ENCODE data around the gene APOL3. TPM values are rescaled to one million over a fixed set of nuclear protein-coding genes. Genes with fewer than 3 reads are reported as not detected.
A peak's percentile ranks its signal among the peaks of the same experiment; 100 is the strongest.
"Not testable (repeated sequence)": the region's sequence is repeated elsewhere in the genome, so short reads cannot be mapped to it uniquely, and the experiment has no call there.

The APOL3 gene
- total RNA-seq, 4 donors from 2014 or later: 60.9 to 149 (median 91.1) TPM

GRCh38 chr22:36125994-36126531 lies 34.5 kb downstream of the APOL3 start:
- Histone ChIP-seq H3K4me1 (peaks cover 0 to 12% (median 0%) of the 10 kb centered on the region in 4 donors), H3K9me3 (no peaks in the 10 kb centered on the region), H3K36me3 (no peaks in the 10 kb centered on the region), H3K27me3 (no peaks in the 10 kb centered on the region), H3K4me3 (no peak overlapping the region), H3K27ac (no peak overlapping the region)
- 71 to 80% methylated on average over 1 of the region's 1 CpG for WGBS, 2 donors
- TF ChIP-seq CTCF (IDR thresholded peaks at IDR 0.05) (no peak), POLR2A (IDR thresholded peaks at IDR 0.05) (no peak), EP300 (IDR thresholded peaks at IDR 0.05) (no peak)
- no peak for DNase-seq (ENCODE audit: low spot score in 2 of 2)

GRCh38 chr22:36125434-36125833 lies 35.1 kb downstream of the APOL3 start:
- Histone ChIP-seq H3K4me1 (peaks cover 0 to 12% (median 0%) of the 10 kb centered on the region in 4 donors), H3K27ac (no peak overlapping the region), H3K27me3 (no peaks in the 10 kb centered on the region), H3K4me3 (no peak overlapping the region), H3K36me3 (no peaks in the 10 kb centered on the region), H3K9me3 (no peaks in the 10 kb centered on the region)
- WGBS, 2 donors: 83 to 92% methylated on average over 6 of the region's 6 CpGs
- no peak for TF ChIP-seq EP300 (IDR thresholded peaks at IDR 0.05)
- no peak for TF ChIP-seq POLR2A (IDR thresholded peaks at IDR 0.05)
- TF ChIP-seq CTCF (IDR thresholded peaks at IDR 0.05): no peak
- DNase-seq (ENCODE audit: low spot score in 2 of 2): no peak

GRCh38 chr22:36124666-36125065 lies 35.9 kb downstream of the APOL3 start:
- no peak for TF ChIP-seq EP300 (IDR thresholded peaks at IDR 0.05)
- Histone ChIP-seq H3K9me3 (no peaks in the 10 kb centered on the region), H3K4me3 (no peak overlapping the region), H3K4me1 (peaks cover 0 to 12% (median 0%) of the 10 kb centered on the region in 4 donors), H3K27me3 (no peaks in the 10 kb centered on the region), H3K36me3 (no peaks in the 10 kb centered on the region), H3K27ac (peak overlapping the region in 1 of 4 donors; percentile 66)
- WGBS, 2 donors: 67 to 70% methylated on average over 11 of the region's 11 CpGs
- DNase-seq (ENCODE audit: low spot score in 2 of 2): no peak

GRCh38 chr22:36123673-36124630 lies 36.6 kb downstream of the APOL3 start:
- Histone ChIP-seq H3K9me3 (no peaks in the 10 kb centered on the region), H3K27ac (peak overlapping the region; percentile 66 to 87 (median 74)), H3K27me3 (no peaks in the 10 kb centered on the region), H3K4me1 (peaks cover 0 to 12% (median 0%) of the 10 kb centered on the region in 4 donors), H3K4me3 (peak overlapping the region in 3 of 4 donors; percentile 4 to 45 (median 24)), H3K36me3 (no peaks in the 10 kb centered on the region)
- peak; percentile 69 to 76 for TF ChIP-seq EP300 (IDR thresholded peaks at IDR 0.05)
- peak; percentile 95 to 99 (median 99) for TF ChIP-seq CTCF (IDR thresholded peaks at IDR 0.05)
- peak in 1 of 2 donors; percentile 39 for TF ChIP-seq POLR2A (IDR thresholded peaks at IDR 0.05)
- DNase-seq (ENCODE audit: low spot score in 2 of 2): peak; percentile 84 to 86
- WGBS, 2 donors: 31 to 32% methylated on average over 44 to 49 of the region's 50 CpGs

- not testable (repeated sequence) for H3K9me3 ChIP-seq; H3K36me3 ChIP-seq; DNase-seq (ENCODE audit: low spot score in 2 of 2); H3K27me3 ChIP-seq; H3K27ac ChIP-seq; H3K4me3 ChIP-seq
- 71 to 73% methylated on average over 6 of the region's 6 CpGs for WGBS, 2 donors
- peaks cover 0 to 12% (median 0%) of the 10 kb centered on the region in 4 donors for H3K4me1 ChIP-seq
Measured at GRCh38 chr22:36120621-36121351, 39.8 kb downstream of the APOL3 start.
